ENCODE measurements around the gene ADGRA1.
"Not testable (repeated sequence)": the region's sequence is repeated elsewhere in the genome, so short reads cannot be mapped to it uniquely, and the experiment has no call there.

ADGRA1 gene

DNA sequence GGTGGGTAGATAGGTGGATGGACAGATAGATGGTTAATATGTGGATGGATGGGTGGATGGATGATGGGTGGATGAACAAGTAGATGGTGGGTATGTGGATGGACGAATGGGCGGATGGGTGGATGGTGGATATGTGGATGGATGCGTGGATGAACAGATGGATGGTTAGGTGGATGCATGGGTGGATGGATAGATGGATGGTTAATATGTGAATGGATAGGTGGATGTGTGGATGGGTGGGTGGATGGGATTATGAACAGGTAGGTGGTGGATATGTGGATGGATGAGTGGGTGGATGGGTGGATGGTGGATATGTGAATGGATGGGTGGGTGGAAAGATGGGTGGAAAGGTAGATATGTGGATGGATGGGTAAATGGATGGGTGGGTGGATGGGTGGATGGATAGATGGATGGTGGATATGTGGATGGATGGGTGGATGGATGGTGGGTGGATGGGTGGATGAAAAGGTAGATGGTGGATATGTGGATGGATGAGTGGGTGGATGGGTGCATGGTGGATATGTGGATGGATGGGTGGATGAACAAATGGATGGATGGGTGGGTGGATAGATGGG, 87.1 kb downstream of the ADGRA1 start:
- Histone ChIP-seq H3K79me2 (ENCODE audit: insufficient read depth, low read length) (no peaks in the 10 kb centered on the region), H3K9me3 (ENCODE audit: low read length) (no peaks in the 10 kb centered on the region), H4K20me1 (ENCODE audit: insufficient read depth, low read length) (no peaks in the 10 kb centered on the region), H2AFZ (ENCODE audit: low read length) (no peak overlapping the region), H3K4me2 (ENCODE audit: low read length) (no peak overlapping the region), H3K36me3 (ENCODE audit: insufficient read depth, low read length) (no peaks in the 10 kb centered on the region), H3K27ac (ENCODE audit: low read depth, low read length, poor library complexity, severe bottlenecking) (no peak overlapping the region), H3K27me3 (ENCODE audit: insufficient read depth, low read length) (no peaks in the 10 kb centered on the region), H3K4me3 (ENCODE audit: low read depth, low read length, poor library complexity, severe bottlenecking) (no peak overlapping the region), H3K4me1 (ENCODE audit: insufficient read depth, low read length, severe bottlenecking) (no peaks in the 10 kb centered on the region), H3K9ac (ENCODE audit: low read length) (no peak overlapping the region), H3K9me2 (ENCODE audit: low read depth, low read length) (no peaks in the 10 kb centered on the region), H3F3A (ENCODE audit: insufficient read depth, low read length) (no peaks in the 10 kb centered on the region)
- TF ChIP-seq, protein P1, sequence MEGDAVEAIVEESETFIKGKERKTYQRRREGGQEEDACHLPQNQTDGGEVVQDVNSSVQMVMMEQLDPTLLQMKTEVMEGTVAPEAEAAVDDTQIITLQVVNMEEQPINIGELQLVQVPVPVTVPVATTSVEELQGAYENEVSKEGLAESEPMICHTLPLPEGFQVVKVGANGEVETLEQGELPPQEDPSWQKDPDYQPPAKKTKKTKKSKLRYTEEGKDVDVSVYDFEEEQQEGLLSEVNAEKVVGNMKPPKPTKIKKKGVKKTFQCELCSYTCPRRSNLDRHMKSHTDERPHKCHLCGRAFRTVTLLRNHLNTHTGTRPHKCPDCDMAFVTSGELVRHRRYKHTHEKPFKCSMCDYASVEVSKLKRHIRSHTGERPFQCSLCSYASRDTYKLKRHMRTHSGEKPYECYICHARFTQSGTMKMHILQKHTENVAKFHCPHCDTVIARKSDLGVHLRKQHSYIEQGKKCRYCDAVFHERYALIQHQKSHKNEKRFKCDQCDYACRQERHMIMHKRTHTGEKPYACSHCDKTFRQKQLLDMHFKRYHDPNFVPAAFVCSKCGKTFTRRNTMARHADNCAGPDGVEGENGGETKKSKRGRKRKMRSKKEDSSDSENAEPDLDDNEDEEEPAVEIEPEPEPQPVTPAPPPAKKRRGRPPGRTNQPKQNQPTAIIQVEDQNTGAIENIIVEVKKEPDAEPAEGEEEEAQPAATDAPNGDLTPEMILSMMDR (IDR thresholded peaks at IDR 0.05; ENCODE audit: low read length) = no peak
- TF ChIP-seq EZH2 (IDR thresholded peaks at IDR 0.05; ENCODE audit: borderline replicate concordance, low read length) = no peak

DNA sequence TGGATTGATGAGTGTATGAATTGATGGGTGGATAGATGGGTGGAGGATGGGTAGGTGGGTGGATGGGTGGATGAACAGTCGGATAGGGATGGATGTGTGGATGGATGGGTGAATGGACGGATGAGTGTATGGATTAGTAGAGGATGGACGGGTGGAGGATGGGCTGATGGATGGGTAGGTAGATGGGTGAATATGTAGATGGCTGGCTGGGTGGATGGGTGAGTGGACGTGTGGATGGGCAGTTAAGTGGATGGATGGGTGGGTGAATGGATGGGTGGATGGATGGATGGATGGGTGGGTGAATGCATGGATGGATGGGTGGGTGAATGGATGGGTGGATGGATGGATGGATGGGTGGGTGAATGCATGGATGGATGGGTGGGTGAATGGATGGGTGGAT, 87.9 kb downstream of the ADGRA1 start:
- not testable (repeated sequence) for H3K4me1 ChIP-seq (ENCODE audit: insufficient read depth, low read length, severe bottlenecking); H3K9me2 ChIP-seq (ENCODE audit: low read depth, low read length); H3K4me3 ChIP-seq (ENCODE audit: low read depth, low read length, poor library complexity, severe bottlenecking); H3K27me3 ChIP-seq (ENCODE audit: insufficient read depth, low read length); H3F3A ChIP-seq (ENCODE audit: insufficient read depth, low read length); H3K36me3 ChIP-seq (ENCODE audit: insufficient read depth, low read length); H3K79me2 ChIP-seq (ENCODE audit: insufficient read depth, low read length); H4K20me1 ChIP-seq (ENCODE audit: insufficient read depth, low read length); H2AFZ ChIP-seq (ENCODE audit: low read length); H3K9me3 ChIP-seq (ENCODE audit: low read length); H3K27ac ChIP-seq (ENCODE audit: low read depth, low read length, poor library complexity, severe bottlenecking); H3K4me2 ChIP-seq (ENCODE audit: low read length); H3K9ac ChIP-seq (ENCODE audit: low read length)

DNA sequence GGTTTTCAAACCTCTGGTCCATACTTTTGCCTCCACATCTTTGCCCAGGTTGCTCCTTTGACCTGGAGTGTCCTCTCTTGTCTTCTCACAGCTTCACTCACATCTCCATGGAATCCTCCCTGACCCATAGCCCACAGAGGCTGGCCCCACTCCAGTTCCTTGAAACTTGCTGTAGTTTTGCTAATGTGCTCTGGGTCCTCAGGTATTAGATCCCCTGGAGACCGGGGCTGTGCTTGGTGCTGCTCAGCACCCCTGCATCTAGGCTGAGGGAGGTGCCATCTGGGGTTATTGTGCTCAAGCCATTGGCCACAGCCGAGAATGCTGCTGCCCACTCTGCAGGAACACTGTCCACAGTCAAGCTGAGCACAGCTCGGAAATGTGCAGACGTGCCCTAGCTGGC, 88.8 kb downstream of the ADGRA1 start:
- no peaks in the 10 kb centered on the region for H4K20me1 ChIP-seq (ENCODE audit: insufficient read depth, low read length)
- no peaks in the 10 kb centered on the region for H3K79me2 ChIP-seq (ENCODE audit: insufficient read depth, low read length)
- no peaks in the 10 kb centered on the region for H3K9me2 ChIP-seq (ENCODE audit: low read depth, low read length)
- H3K36me3 ChIP-seq (ENCODE audit: insufficient read depth, low read length) = no peaks in the 10 kb centered on the region
- no peaks in the 10 kb centered on the region for H3K4me1 ChIP-seq (ENCODE audit: insufficient read depth, low read length, severe bottlenecking)
- H3K4me2 ChIP-seq (ENCODE audit: low read length) = no peak overlapping the region
- no peak overlapping the region for H3K27ac ChIP-seq (ENCODE audit: low read depth, low read length, poor library complexity, severe bottlenecking)
- no peak overlapping the region for H3K4me3 ChIP-seq (ENCODE audit: low read depth, low read length, poor library complexity, severe bottlenecking)
- TF ChIP-seq, protein P1 (IDR thresholded peaks at IDR 0.05; ENCODE audit: low read length) = no peak
- TF ChIP-seq EZH2 (IDR thresholded peaks at IDR 0.05; ENCODE audit: borderline replicate concordance, low read length) = no peak
- no peaks in the 10 kb centered on the region for H3K9me3 ChIP-seq (ENCODE audit: low read length)
- no peaks in the 10 kb centered on the region for H3F3A ChIP-seq (ENCODE audit: insufficient read depth, low read length)
- no peaks in the 10 kb centered on the region for H3K27me3 ChIP-seq (ENCODE audit: insufficient read depth, low read length)
- H3K9ac ChIP-seq (ENCODE audit: low read length) = no peak overlapping the region
- no peak overlapping the region for H2AFZ ChIP-seq (ENCODE audit: low read length)

DNA sequence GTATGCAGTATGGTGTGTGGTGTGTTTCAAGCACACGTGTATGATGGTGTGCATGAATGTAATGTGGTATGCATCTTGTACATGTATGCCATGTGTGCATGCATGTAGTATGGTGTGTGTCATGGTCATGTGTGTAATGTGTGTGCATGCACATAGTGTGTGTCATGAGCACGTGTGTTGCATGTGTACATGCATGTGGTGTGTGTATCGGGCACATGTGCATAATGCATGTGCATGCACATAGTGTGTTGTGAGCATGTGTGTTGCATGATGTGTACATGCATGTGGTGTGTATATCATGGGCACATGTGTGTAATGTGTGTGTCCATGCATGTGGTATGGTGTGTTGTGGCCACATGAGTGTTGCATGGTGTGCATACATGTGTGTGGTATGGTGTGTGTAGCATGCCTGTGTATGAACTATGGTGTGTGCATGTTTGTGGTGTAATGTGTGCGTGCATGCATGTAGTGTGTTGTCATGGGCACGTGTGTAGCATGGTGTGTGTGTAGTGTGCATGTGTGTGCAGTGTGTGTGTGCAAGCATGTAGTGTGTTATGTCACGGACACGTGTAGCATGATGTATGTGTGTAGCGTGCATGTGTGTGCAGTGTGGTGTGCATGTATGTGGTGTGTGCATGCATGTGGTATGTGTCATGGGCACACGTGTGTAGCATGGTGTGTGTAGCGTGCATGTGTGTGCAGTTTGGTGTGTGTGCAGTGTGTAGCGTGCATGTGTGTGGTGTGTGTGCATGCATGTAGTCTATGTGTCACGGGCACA, 89.8 kb downstream of the ADGRA1 start:
- Histone ChIP-seq H3K4me3 (ENCODE audit: low read depth, low read length, poor library complexity, severe bottlenecking) (no peak overlapping the region), H3F3A (ENCODE audit: insufficient read depth, low read length) (no peaks in the 10 kb centered on the region), H3K4me1 (ENCODE audit: insufficient read depth, low read length, severe bottlenecking) (no peaks in the 10 kb centered on the region), H2AFZ (ENCODE audit: low read length) (no peak overlapping the region), H3K9ac (ENCODE audit: low read length) (no peak overlapping the region), H4K20me1 (ENCODE audit: insufficient read depth, low read length) (no peaks in the 10 kb centered on the region), H3K9me3 (ENCODE audit: low read length) (no peaks in the 10 kb centered on the region), H3K27me3 (ENCODE audit: insufficient read depth, low read length) (no peaks in the 10 kb centered on the region), H3K4me2 (ENCODE audit: low read length) (no peak overlapping the region), H3K79me2 (ENCODE audit: insufficient read depth, low read length) (no peaks in the 10 kb centered on the region), H3K27ac (ENCODE audit: low read depth, low read length, poor library complexity, severe bottlenecking) (no peak overlapping the region), H3K36me3 (ENCODE audit: insufficient read depth, low read length) (no peaks in the 10 kb centered on the region), H3K9me2 (ENCODE audit: low read depth, low read length) (no peaks in the 10 kb centered on the region)
- TF ChIP-seq, protein P1 (IDR thresholded peaks at IDR 0.05; ENCODE audit: low read length) = no peak
- TF ChIP-seq EZH2 (IDR thresholded peaks at IDR 0.05; ENCODE audit: borderline replicate concordance, low read length) = no peak

Data from OCI-LY1 (cell line).